T-cell (primary cell): ENCODE data around the gene CEP192. TPM values are rescaled to one million over a fixed set of nuclear protein-coding genes. Genes with fewer than 3 reads are reported as not detected.

Experiments
- ATAC-seq, 4 experiments: fragments of 200-7000 bp in 3 of 4; fragments of 150-1000 bp in 1 of 4; cut with Tn5 transposase; replicated peaks in 1 of 4; 1 replicate in 3 of 4; 2 replicates in 1 of 4; pipeline ENCODE4 v1.10.0; 2021; ENCODE audit warnings: moderate library complexity in 3 of 4, mild to moderate bottlenecking in 2 of 4, moderate number of reproducible peaks in 1 of 4
- CTCF ChIA-PET, 2 donors: fragments of 300-600 bp; sonication (Branson Sonifier 250); formaldehyde crosslinking; loops; one replicate each; lab custom pipeline; 2022; ENCODE audit warnings: antibody characterized with exemption in 2 of 2; lab: Charles Lee
- POLR2A ChIA-PET, 2 donors: fragments of 300-600 bp; sonication (Branson Sonifier 250); formaldehyde crosslinking; loops; one replicate each; lab custom pipeline; 2022; ENCODE audit warnings: antibody characterized with exemption in 2 of 2; lab: Charles Lee
- DNase-seq, 35 experiments: peaks; one replicate each; pipeline versions ENCODE4 v3.0.0 to v3.0.0-alpha.2; 2013 to 2023
- H3K27ac ChIP-seq: one replicate; pipeline ENCODE4 v1.5.1; 2013; ENCODE audit warnings: low read length
- H3K27me3 ChIP-seq, 2 experiments: replicated peaks in 1 of 2; 1 replicate in 1 of 2; 2 replicates in 1 of 2; pipeline versions ENCODE4 v1.6.1 to v1.7.0; 2013; ENCODE audit warnings: low read length in 1 of 2, mixed read lengths in 1 of 2; ENCODE audit not compliant: control insufficient read depth in 2 of 2, insufficient read depth in 2 of 2; ENCODE audit errors: extremely low read depth in 1 of 2
- H3K36me3 ChIP-seq, 2 donors: 1 replicate in 1 of 2; 2 replicates in 1 of 2; pipeline versions ENCODE4 v1.6.1 to v1.7.0; 2013; ENCODE audit warnings: low read length in 1 of 2; ENCODE audit not compliant: control insufficient read depth in 2 of 2, insufficient read depth in 1 of 2; ENCODE audit errors: extremely low read depth in 1 of 2
- H3K4me1 ChIP-seq, 2 experiments: 1 replicate in 1 of 2; 2 replicates in 1 of 2; pipeline versions ENCODE4 v1.6.1 to v1.7.0; 2013; ENCODE audit warnings: low read length in 2 of 2, mixed read lengths in 1 of 2; ENCODE audit not compliant: insufficient read depth in 2 of 2, control insufficient read depth in 1 of 2; ENCODE audit errors: extremely low read depth in 1 of 2
- H3K4me3 ChIP-seq, 2 donors: 1 replicate in 1 of 2; 2 replicates in 1 of 2; pipeline versions ENCODE4 v1.5.1 to v1.7.0; 2013; ENCODE audit warnings: mild to moderate bottlenecking in 2 of 2, low read length in 1 of 2, moderate library complexity in 1 of 2; ENCODE audit not compliant: control insufficient read depth in 1 of 2; ENCODE audit errors: extremely low read depth in 1 of 2
- H3K9me3 ChIP-seq: 2 replicates; pipeline ENCODE4 v1.7.0; 2013
- H3K27ac Mint-ChIP-seq, 2 donors: one replicate each; pipeline ENCODE4 v1.8.0; 2020 to 2021; ENCODE audit warnings: mild to moderate bottlenecking in 2 of 2, mixed read lengths in 2 of 2
- H3K27me3 Mint-ChIP-seq, 2 donors: one replicate each; pipeline ENCODE4 v1.8.0; 2021 to 2022; ENCODE audit warnings: mixed read lengths in 2 of 2
- H3K36me3 Mint-ChIP-seq: one replicate; pipeline ENCODE4 v1.8.0; 2021; ENCODE audit warnings: mixed read lengths
- H3K4me1 Mint-ChIP-seq, 3 donors: one replicate each; pipeline ENCODE4 v1.8.0; 2020 to 2022; ENCODE audit warnings: mixed read lengths in 3 of 3, mild to moderate bottlenecking in 1 of 3
- H3K4me3 Mint-ChIP-seq, 3 donors: one replicate each; pipeline ENCODE4 v1.8.0; 2020 to 2022; ENCODE audit warnings: mild to moderate bottlenecking in 3 of 3, mixed read lengths in 3 of 3, moderate library complexity in 3 of 3
- H3K9me3 Mint-ChIP-seq, 3 donors: one replicate each; pipeline ENCODE4 v1.8.0; 2020 to 2022; ENCODE audit warnings: mixed read lengths in 3 of 3
- WGBS: methylation state at CpG from one replicate; pipeline ENCODE4 v1.1.5; 2013; ENCODE audit warnings: missing lambda C conversion rate; ENCODE audit not compliant: insufficient coverage; 5-methylcytosine and 5-hydroxymethylcytosine counted together
- total RNA-seq, 35 experiments: library from RNA in 6 of 35; stranded (reverse) in 6 of 35; fragments of 120-200 nt in 1 of 35; gene quantifications; one replicate each; pipeline versions ENCODE4 v1.2.1 to v1.2.4 and lab custom pipeline; 2013 to 2026

CEP192 gene
- total RNA-seq, 5 donors from 2014 or later (not counting 1 experiment from before 2014, with no cell fraction given), result 28.9 to 37.2 (median 32.9) TPM

DNA sequence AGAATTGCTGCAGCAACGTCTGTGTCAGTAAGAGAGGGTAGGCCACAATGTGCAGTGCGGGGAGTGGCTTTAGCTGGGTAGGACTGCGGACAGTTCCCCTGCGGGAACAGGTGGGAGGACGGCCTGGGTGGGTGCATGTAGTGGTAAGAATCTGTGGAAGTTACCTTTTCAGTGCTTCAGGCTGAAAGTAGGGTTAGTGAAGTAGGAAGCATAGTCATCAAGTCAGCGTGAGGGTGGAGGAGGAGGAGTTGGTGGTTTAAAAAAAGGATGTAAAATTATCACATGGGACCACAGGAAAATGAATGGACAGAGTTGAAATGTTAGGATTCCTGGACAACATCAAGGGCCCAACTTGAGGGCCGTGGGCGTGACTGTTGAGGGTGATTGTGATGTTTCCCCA is 13.2 kb downstream of the CEP192 start:
- no peaks in the 10 kb centered on the region for H3K4me1 ChIP-seq
- CTCF ChIA-PET, result no interaction called here
- H3K27ac ChIP-seq, result no peak overlapping the region
- Mint-ChIP-seq H3K27ac (no peak overlapping the region), H3K27me3 (no peaks in the 10 kb centered on the region), H3K9me3 (no peaks in the 10 kb centered on the region), H3K36me3 (peaks cover 28% of the 10 kb centered on the region), H3K4me1 (peaks cover 11 to 27% (median 17%) of the 10 kb centered on the region in 3 donors), H3K4me3 (no peak overlapping the region)
- no peak overlapping the region for H3K4me3 ChIP-seq
- POLR2A ChIA-PET, result no interaction called here
- no peak for ATAC-seq
- H3K9me3 ChIP-seq, result no peaks in the 10 kb centered on the region
- no peaks in the 10 kb centered on the region for H3K27me3 ChIP-seq
- no peak for DNase-seq
- 73% methylated on average over 8 of the region's 8 CpGs for WGBS
- peaks cover 8 to 35% of the 10 kb centered on the region in 2 donors for H3K36me3 ChIP-seq

DNA sequence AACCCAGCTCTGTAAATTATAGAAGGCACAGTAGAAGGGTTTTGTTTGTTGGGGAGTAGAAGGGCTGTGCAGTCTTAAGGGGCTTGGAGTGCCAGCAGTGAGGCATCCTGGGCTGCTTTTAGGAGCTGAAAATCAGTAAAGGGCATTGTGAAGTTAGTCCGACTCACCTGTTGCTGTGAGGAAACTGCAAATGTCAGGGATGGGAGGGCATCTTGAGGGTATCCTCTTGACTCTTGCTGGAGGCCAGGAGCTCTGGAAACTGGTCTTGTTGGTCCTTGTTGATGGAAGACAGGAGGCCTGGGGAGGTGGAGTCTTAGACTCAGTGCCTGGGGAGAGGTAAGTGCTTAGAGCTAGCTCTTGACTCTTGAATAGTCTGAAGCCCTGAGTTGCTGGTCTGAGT is 14.1 kb downstream of the CEP192 start:
- Mint-ChIP-seq H3K27ac (no peak overlapping the region), H3K27me3 (no peaks in the 10 kb centered on the region), H3K4me3 (no peak overlapping the region), H3K36me3 (peaks cover 26% of the 10 kb centered on the region), H3K9me3 (no peaks in the 10 kb centered on the region), H3K4me1 (peaks cover 7 to 22% (median 14%) of the 10 kb centered on the region in 3 donors)
- POLR2A ChIA-PET, result interaction anchor here in 1 of 2 donors (0.6 kb wide), 1 partner anchor 58 kb away, joined by 4 read pairs; no protein-coding TSS in a partner anchor
- 94% methylated on average over 1 of the region's 1 CpG for WGBS
- peaks cover 8 to 39% of the 10 kb centered on the region in 2 donors for H3K36me3 ChIP-seq
- H3K27ac ChIP-seq, result no peak overlapping the region
- CTCF ChIA-PET, result no interaction called here
- no peaks in the 10 kb centered on the region for H3K4me1 ChIP-seq
- H3K27me3 ChIP-seq, result no peaks in the 10 kb centered on the region
- DNase-seq (no peak), ATAC-seq (no peak)
- H3K4me3 ChIP-seq, result no peak overlapping the region
- H3K9me3 ChIP-seq, result no peaks in the 10 kb centered on the region

DNA sequence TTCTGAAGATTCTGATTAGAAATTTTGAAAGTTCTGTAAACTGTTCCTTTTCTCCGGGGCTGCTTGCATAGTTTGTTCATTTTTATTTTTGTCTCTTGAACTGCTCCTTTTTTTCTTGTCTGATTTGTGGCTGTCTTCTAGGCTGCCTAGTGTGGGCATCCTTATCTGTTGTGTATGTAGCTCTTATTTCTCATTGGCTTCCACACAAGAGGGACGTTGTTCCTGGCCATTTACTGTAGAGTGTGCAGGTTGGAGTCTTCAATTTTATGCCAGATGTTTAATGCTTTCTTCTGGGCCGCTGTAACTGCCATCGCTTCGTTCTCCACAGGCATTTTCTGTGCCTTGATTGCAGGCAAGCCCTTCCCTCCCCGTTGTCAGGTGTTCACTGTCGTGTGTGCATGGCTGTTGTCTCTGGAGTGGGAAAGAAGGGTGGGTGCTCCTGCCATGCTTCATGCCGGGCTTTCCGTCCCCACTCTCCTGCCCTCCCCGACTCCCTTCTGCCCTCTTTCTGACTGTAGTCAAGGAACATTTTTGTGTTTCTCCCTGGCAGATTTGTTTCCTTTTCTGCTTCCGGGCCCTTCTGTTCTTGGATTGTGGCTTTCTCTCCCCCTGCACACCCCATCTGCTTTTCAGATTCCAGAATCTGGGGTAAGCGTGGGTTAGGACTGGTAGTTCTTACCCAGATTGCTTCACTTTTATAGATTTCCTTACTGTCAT is 15.5 kb downstream of the CEP192 start:
- no peaks in the 10 kb centered on the region for H3K27me3 Mint-ChIP-seq
- H3K4me3 Mint-ChIP-seq, result no peak overlapping the region
- peaks cover 3 to 34% of the 10 kb centered on the region in 2 donors for H3K36me3 ChIP-seq
- no peaks in the 10 kb centered on the region for H3K9me3 ChIP-seq
- H3K36me3 Mint-ChIP-seq, result peaks cover 28% of the 10 kb centered on the region
- no peaks in the 10 kb centered on the region for H3K9me3 Mint-ChIP-seq
- no peak overlapping the region for H3K27ac ChIP-seq
- H3K4me3 ChIP-seq, result no peak overlapping the region
- ChIA-PET POLR2A (interaction anchor here in 1 of 2 donors (0.5 kb wide), 1 partner anchor 561 kb away, joined by 3 read pairs; no protein-coding TSS in a partner anchor), CTCF (no interaction called here)
- peaks cover 7 to 22% (median 14%) of the 10 kb centered on the region in 3 donors for H3K4me1 Mint-ChIP-seq
- ATAC-seq, result no peak
- H3K27me3 ChIP-seq, result no peaks in the 10 kb centered on the region
- WGBS, result 50% methylated on average over 1 of the region's 12 CpGs
- no peak overlapping the region for H3K27ac Mint-ChIP-seq
- DNase-seq, result no peak
- H3K4me1 ChIP-seq, result no peaks in the 10 kb centered on the region

DNA sequence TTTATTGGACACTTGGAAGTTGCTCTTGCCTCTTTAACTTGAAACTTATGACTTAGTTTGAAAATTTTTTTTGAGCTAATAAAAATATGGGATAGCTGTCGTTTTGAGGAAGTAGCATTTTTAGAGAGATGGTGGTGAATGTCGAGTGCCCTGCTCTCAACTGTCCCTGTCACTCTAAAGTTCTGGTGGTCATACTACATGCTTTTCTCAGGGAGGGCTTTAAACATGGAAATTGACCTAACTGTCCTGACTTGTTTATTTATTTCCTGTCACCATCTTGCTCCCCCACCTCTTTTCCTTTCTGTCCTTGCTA is 16.0 kb downstream of the CEP192 start:
- CTCF ChIA-PET, result no interaction called here
- H3K27me3 Mint-ChIP-seq, result no peaks in the 10 kb centered on the region

DNA sequence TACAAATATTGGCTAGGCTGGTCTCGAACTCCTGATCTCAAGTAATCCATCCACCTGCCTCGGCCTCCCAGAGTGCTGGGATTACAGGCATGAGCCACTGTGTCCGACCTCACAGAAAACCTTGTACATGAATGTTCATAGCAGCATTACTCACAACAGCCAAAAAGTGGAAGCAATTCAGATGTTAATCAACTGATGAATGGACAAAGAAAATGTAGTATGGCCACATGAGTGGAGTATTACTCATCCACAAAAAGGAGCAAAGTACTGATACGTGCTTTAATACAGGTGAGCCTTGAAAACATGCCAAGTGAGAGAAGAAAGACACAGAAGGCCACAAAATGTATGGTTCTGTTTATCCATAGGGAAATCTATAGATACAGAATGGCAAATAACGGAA is 20.6 kb downstream of the CEP192 start:
- no peaks in the 10 kb centered on the region for H3K9me3 Mint-ChIP-seq
- H3K27me3 Mint-ChIP-seq, result no peaks in the 10 kb centered on the region
- ATAC-seq (no peak), DNase-seq (no peak)
- Histone ChIP-seq H3K36me3 (peaks cover 14 to 68% of the 10 kb centered on the region in 2 donors), H3K27me3 (no peaks in the 10 kb centered on the region), H3K4me1 (no peaks in the 10 kb centered on the region), H3K27ac (no peak overlapping the region), H3K4me3 (no peak overlapping the region), H3K9me3 (no peaks in the 10 kb centered on the region)
- CTCF ChIA-PET, result no interaction called here
- peaks cover 63% of the 10 kb centered on the region for H3K36me3 Mint-ChIP-seq
- POLR2A ChIA-PET, result no interaction called here
- H3K4me1 Mint-ChIP-seq, result peaks cover 2 to 9% (median 8%) of the 10 kb centered on the region in 3 donors
- 91% methylated on average over 1 of the region's 5 CpGs for WGBS
- H3K4me3 Mint-ChIP-seq, result no peak overlapping the region
- no peak overlapping the region for H3K27ac Mint-ChIP-seq

More for the DNA sequence above, 16.0 kb downstream of the CEP192 start:
- Histone ChIP-seq H3K36me3 (peaks cover 3 to 37% of the 10 kb centered on the region in 2 donors), H3K4me1 (no peaks in the 10 kb centered on the region), H3K4me3 (no peak overlapping the region), H3K27me3 (no peaks in the 10 kb centered on the region), H3K27ac (no peak overlapping the region), H3K9me3 (no peaks in the 10 kb centered on the region)
- no peak for ATAC-seq
- no peak for DNase-seq
- POLR2A ChIA-PET, result no interaction called here
- 30% methylated on average over 2 of the region's 2 CpGs for WGBS
- H3K27ac Mint-ChIP-seq, result peak overlapping the region in 1 of 2 donors; percentile 23
- H3K9me3 Mint-ChIP-seq, result no peaks in the 10 kb centered on the region
- no peak overlapping the region for H3K4me3 Mint-ChIP-seq
- H3K36me3 Mint-ChIP-seq, result peaks cover 32% of the 10 kb centered on the region
- peaks cover 7 to 22% (median 14%) of the 10 kb centered on the region in 3 donors for H3K4me1 Mint-ChIP-seq

DNA sequence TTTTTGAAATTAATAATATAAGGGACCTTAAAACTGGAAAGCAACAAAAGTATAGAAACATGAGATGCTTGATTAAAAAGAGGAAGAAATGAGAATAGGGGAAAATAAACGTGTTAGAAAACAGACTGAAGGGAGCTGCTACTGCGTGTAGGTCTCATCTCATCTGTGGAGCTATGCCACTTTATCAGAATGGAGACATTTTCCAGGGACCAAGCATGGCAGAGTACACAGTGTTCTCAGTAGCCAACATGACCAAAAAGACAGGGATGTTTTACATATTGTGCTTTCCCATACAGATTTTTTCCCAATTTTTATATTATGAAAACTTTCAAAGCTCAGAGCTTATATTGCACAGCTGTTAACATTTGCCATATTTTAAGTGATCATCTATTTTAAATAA is 23.1 kb downstream of the CEP192 start:
- H3K4me1 Mint-ChIP-seq, result peaks cover 0 to 2% (median 2%) of the 10 kb centered on the region in 3 donors
- DNase-seq (no peak), ATAC-seq (no peak)
- ChIA-PET POLR2A (no interaction called here), CTCF (no interaction called here)
- Histone ChIP-seq H3K27ac (no peak overlapping the region), H3K9me3 (no peaks in the 10 kb centered on the region), H3K27me3 (no peaks in the 10 kb centered on the region), H3K4me3 (no peak overlapping the region), H3K36me3 (peaks cover 10 to 70% of the 10 kb centered on the region in 2 donors), H3K4me1 (no peaks in the 10 kb centered on the region)
- no peak overlapping the region for H3K4me3 Mint-ChIP-seq
- no peaks in the 10 kb centered on the region for H3K27me3 Mint-ChIP-seq
- peaks cover 68% of the 10 kb centered on the region for H3K36me3 Mint-ChIP-seq
- no peak overlapping the region for H3K27ac Mint-ChIP-seq
- no peaks in the 10 kb centered on the region for H3K9me3 Mint-ChIP-seq
- 100% methylated on average over 1 of the region's 2 CpGs for WGBS
